Measurements from ENCODE around the gene ADAMTS15. TPM values are rescaled to one million over a fixed set of nuclear protein-coding genes. Genes with fewer than 3 reads are reported as not detected.

The ADAMTS15 gene
- total and polyA plus RNA-seq, 2 donors (not counting 1 experiment from before 2014, with no cell fraction given), result 18.2 to 24.9 TPM

DNA sequence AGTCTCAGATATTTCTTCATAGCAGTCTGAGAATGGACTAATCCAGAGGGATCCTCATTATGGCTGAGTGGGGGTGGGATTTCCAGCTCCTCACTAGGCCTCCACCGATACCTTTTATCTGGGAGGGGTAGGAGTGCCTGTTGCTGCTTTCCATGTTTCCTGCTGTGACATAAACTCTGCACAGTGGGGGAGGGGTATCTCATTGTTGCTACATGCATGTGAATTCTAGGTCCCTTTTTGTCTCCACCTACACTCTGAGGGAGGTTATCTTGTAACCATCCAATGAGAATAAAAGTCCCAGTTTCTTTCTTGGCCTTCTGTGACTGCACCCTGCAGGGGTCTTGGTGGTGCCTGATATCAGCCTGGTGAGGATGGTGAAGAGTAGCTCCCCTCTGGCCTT, 60.5 kb downstream of the ADAMTS15 start:
- DNase-seq (ENCODE audit: low read depth in 2 of 2), result no peak
- Histone ChIP-seq H3K27ac (ENCODE audit: insufficient read depth, low read length) (no peak overlapping the region), H3K4me1 (ENCODE audit: control insufficient read depth, extremely low read depth, insufficient read depth, low read length) (peaks cover 2% of the 10 kb centered on the region), H3K9me3 (ENCODE audit: control insufficient read depth, insufficient read depth, low read depth, low read length) (no peaks in the 10 kb centered on the region), H3K4me2 (ENCODE audit: extremely low read depth, insufficient read depth, low read length) (no peak overlapping the region), H3K36me3 (ENCODE audit: control insufficient read depth, insufficient read depth, low read length) (no peaks in the 10 kb centered on the region), H3K79me2 (ENCODE audit: control insufficient read depth, insufficient read depth, low read length) (no peaks in the 10 kb centered on the region), H4K20me1 (ENCODE audit: control insufficient read depth, extremely low read depth, insufficient read depth, low read length) (no peaks in the 10 kb centered on the region), H3K27me3 (ENCODE audit: control insufficient read depth, insufficient read depth, low read length) (no peaks in the 10 kb centered on the region), H3K4me3 (replicated peaks in 1 of 4; ENCODE audit: control extremely low read depth in 1 of 4, insufficient read depth in 1 of 4, low read depth in 3 of 4, low read length in 4 of 4) (no peak overlapping the region), H3K9ac (ENCODE audit: insufficient read depth, low read length) (no peak overlapping the region), H2AFZ (ENCODE audit: low read length) (no peak overlapping the region)
- no peak for TF ChIP-seq EZH2 (IDR thresholded peaks at IDR 0.05; ENCODE audit: low read length, missing control alignments)
- TF ChIP-seq, protein P1, sequence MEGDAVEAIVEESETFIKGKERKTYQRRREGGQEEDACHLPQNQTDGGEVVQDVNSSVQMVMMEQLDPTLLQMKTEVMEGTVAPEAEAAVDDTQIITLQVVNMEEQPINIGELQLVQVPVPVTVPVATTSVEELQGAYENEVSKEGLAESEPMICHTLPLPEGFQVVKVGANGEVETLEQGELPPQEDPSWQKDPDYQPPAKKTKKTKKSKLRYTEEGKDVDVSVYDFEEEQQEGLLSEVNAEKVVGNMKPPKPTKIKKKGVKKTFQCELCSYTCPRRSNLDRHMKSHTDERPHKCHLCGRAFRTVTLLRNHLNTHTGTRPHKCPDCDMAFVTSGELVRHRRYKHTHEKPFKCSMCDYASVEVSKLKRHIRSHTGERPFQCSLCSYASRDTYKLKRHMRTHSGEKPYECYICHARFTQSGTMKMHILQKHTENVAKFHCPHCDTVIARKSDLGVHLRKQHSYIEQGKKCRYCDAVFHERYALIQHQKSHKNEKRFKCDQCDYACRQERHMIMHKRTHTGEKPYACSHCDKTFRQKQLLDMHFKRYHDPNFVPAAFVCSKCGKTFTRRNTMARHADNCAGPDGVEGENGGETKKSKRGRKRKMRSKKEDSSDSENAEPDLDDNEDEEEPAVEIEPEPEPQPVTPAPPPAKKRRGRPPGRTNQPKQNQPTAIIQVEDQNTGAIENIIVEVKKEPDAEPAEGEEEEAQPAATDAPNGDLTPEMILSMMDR (conservative IDR thresholded peaks at IDR 0.05 in 1 of 2, IDR thresholded peaks at IDR 0.05 in 1 of 2; ENCODE audit: low read depth in 1 of 2, low read length in 2 of 2), result no peak

DNA sequence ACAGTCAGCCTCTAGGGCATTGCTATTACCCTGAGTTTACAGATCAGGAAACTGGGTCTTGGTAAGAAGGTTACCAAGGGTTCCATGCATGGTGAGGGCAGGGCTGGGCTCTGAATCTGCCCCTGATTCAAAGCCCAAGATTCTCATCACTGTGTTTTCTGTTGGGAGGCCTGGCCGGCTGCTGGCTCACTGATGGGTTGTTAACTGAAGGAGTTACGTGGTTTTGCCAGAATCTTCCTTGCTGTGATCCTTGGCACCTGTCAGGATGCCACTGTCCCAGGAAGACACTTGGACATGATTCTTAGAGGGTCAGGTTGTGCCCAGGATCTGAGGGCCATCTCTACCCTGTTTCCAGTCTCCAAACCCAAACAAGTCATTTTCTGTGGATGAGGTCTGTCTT, 61.5 kb downstream of the ADAMTS15 start:
- Histone ChIP-seq H3K4me3 (replicated peaks in 1 of 4; ENCODE audit: control extremely low read depth in 1 of 4, insufficient read depth in 1 of 4, low read depth in 3 of 4, low read length in 4 of 4) (no peak overlapping the region), H3K9ac (ENCODE audit: insufficient read depth, low read length) (no peak overlapping the region), H3K9me3 (ENCODE audit: control insufficient read depth, insufficient read depth, low read depth, low read length) (no peaks in the 10 kb centered on the region), H3K4me1 (ENCODE audit: control insufficient read depth, extremely low read depth, insufficient read depth, low read length) (peaks cover 5% of the 10 kb centered on the region), H3K4me2 (ENCODE audit: extremely low read depth, insufficient read depth, low read length) (no peak overlapping the region), H2AFZ (ENCODE audit: low read length) (no peak overlapping the region), H3K36me3 (ENCODE audit: control insufficient read depth, insufficient read depth, low read length) (no peaks in the 10 kb centered on the region), H3K27me3 (ENCODE audit: control insufficient read depth, insufficient read depth, low read length) (no peaks in the 10 kb centered on the region), H3K79me2 (ENCODE audit: control insufficient read depth, insufficient read depth, low read length) (no peaks in the 10 kb centered on the region), H4K20me1 (ENCODE audit: control insufficient read depth, extremely low read depth, insufficient read depth, low read length) (no peaks in the 10 kb centered on the region), H3K27ac (ENCODE audit: insufficient read depth, low read length) (no peak overlapping the region)
- DNase-seq (ENCODE audit: low read depth in 2 of 2), result no peak
- TF ChIP-seq EZH2 (IDR thresholded peaks at IDR 0.05; ENCODE audit: low read length, missing control alignments), result no peak
- TF ChIP-seq, protein P1 (conservative IDR thresholded peaks at IDR 0.05 in 1 of 2, IDR thresholded peaks at IDR 0.05 in 1 of 2; ENCODE audit: low read depth in 1 of 2, low read length in 2 of 2), result no peak

DNA sequence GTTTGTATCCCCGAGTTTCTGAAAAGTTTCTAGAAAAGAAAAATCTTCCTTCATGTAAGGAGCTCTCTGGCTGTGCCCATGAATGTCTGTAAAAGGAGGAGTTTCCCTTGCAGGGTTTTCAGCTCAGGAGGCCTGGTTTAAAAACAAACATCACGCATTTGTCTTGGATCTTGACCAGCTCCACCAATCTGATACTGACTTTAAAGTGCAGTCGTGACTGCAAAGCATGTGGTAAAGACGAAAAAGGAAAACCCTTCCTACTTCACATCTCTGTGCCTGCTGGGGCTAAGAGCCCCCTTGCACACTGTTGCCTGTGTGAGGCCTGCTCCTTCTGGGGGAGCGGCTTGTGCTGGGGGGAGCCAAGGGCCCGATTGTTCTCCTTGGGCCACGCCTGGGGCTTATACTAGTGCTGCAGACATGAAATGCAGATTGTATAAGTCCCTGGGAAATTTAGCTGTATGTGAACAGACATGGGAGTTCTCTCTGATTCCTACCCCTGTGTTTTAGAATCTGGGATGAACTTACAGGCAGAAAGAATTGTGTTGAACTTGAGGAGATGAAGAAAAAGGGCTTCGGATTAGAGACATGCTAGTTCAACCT, 62.1 kb downstream of the ADAMTS15 start:
- no peaks in the 10 kb centered on the region for H4K20me1 ChIP-seq (ENCODE audit: control insufficient read depth, extremely low read depth, insufficient read depth, low read length)
- H3K4me1 ChIP-seq (ENCODE audit: control insufficient read depth, extremely low read depth, insufficient read depth, low read length), result peaks cover 5% of the 10 kb centered on the region
- H3K36me3 ChIP-seq (ENCODE audit: control insufficient read depth, insufficient read depth, low read length), result no peaks in the 10 kb centered on the region
- H2AFZ ChIP-seq (ENCODE audit: low read length), result peak overlapping the region; percentile 38
- no peaks in the 10 kb centered on the region for H3K27me3 ChIP-seq (ENCODE audit: control insufficient read depth, insufficient read depth, low read length)
- DNase-seq (ENCODE audit: low read depth in 2 of 2), result peak; percentile 71 to 81
- no peaks in the 10 kb centered on the region for H3K79me2 ChIP-seq (ENCODE audit: control insufficient read depth, insufficient read depth, low read length)
- no peak overlapping the region for H3K9ac ChIP-seq (ENCODE audit: insufficient read depth, low read length)
- no peak overlapping the region for H3K4me3 ChIP-seq (replicated peaks in 1 of 4; ENCODE audit: control extremely low read depth in 1 of 4, insufficient read depth in 1 of 4, low read depth in 3 of 4, low read length in 4 of 4)
- TF ChIP-seq, protein P1 (conservative IDR thresholded peaks at IDR 0.05 in 1 of 2, IDR thresholded peaks at IDR 0.05 in 1 of 2; ENCODE audit: low read depth in 1 of 2, low read length in 2 of 2), result no peak
- no peak for TF ChIP-seq EZH2 (IDR thresholded peaks at IDR 0.05; ENCODE audit: low read length, missing control alignments)
- H3K9me3 ChIP-seq (ENCODE audit: control insufficient read depth, insufficient read depth, low read depth, low read length), result no peaks in the 10 kb centered on the region
- no peak overlapping the region for H3K27ac ChIP-seq (ENCODE audit: insufficient read depth, low read length)
- H3K4me2 ChIP-seq (ENCODE audit: extremely low read depth, insufficient read depth, low read length), result peak overlapping the region; percentile 46
